HepG2 (cell line): ENCODE results near the gene TLK1. TPM values are rescaled to one million over a fixed set of nuclear protein-coding genes. Genes with fewer than 3 reads are reported as not detected.

Experiments
- ARHGAP35 ChIP-seq: sonication (generic); formaldehyde crosslinking; IDR thresholded peaks from 2 replicates; pipeline ENCODE4 v1.9.0; 2022; ENCODE audit warnings: mild to moderate bottlenecking, inconsistent platforms, moderate library complexity, missing genetic modification reagents, borderline replicate concordance
- GATAD1 ChIP-seq: IDR thresholded peaks from 2 replicates; pipeline ENCODE4 v1.6.1; 2016; ENCODE audit warnings: missing genetic modification reagents, missing compliant biosample characterization
- KLF9 ChIP-seq: IDR thresholded peaks from 2 replicates; pipeline ENCODE4 v1.6.1; 2016; ENCODE audit warnings: low read depth
- KMT2B ChIP-seq: IDR thresholded peaks from 2 replicates; pipeline ENCODE4 v1.6.1; 2016; ENCODE audit warnings: missing genetic modification reagents, missing compliant biosample characterization
- MTA1 ChIP-seq: sonication (generic); formaldehyde crosslinking; IDR thresholded peaks from 2 replicates; pipeline ENCODE4 v1.4.0; 2020; ENCODE audit warnings: missing genetic modification reagents, mild to moderate bottlenecking, borderline replicate concordance
- NFE2L1 ChIP-seq: sonication (generic); formaldehyde crosslinking; IDR thresholded peaks from 2 replicates; pipeline ENCODE4 v1.4.0; 2020; ENCODE audit warnings: missing genetic modification reagents, mild to moderate bottlenecking, borderline replicate concordance
- RFX5 ChIP-seq: IDR thresholded peaks from 2 replicates; pipeline ENCODE4 v1.6.1; 2011; ENCODE audit warnings: low read depth, low read length, improper control_type of control experiment
- SIN3A ChIP-seq: IDR thresholded peaks from 2 replicates; pipeline ENCODE4 v1.6.1; 2011; ENCODE audit warnings: low read depth, mild to moderate bottlenecking, control low read depth, low read length, borderline replicate concordance
- SMAD1 ChIP-seq: sonication (generic); formaldehyde crosslinking; IDR thresholded peaks from 2 replicates; pipeline ENCODE4 v1.4.0; 2020; ENCODE audit warnings: missing genetic modification reagents, low read depth, mild to moderate bottlenecking, borderline replicate concordance
- SRSF9 ChIP-seq: fragments of 200-400 bp; formaldehyde crosslinking; IDR thresholded peaks from 2 replicates; pipeline ENCODE4 v1.6.1; 2018; ENCODE audit warnings: borderline replicate concordance, mild to moderate bottlenecking, low read depth, low read length; ENCODE audit not compliant: insufficient read depth, poor library complexity, severe bottlenecking
- ZBTB34 ChIP-seq: sonication (generic); formaldehyde crosslinking; IDR thresholded peaks from 2 replicates; pipeline ENCODE4 v1.8.0; 2022; ENCODE audit warnings: mild to moderate bottlenecking, missing genetic modification reagents
- ZBTB7B ChIP-seq: sonication (generic); formaldehyde crosslinking; IDR thresholded peaks from 2 replicates; pipeline ENCODE4 v1.4.0; 2020; ENCODE audit warnings: missing genetic modification reagents
- ZKSCAN8 ChIP-seq: IDR thresholded peaks from 2 replicates; pipeline ENCODE4 v1.6.1; 2016; ENCODE audit warnings: borderline replicate concordance, missing genetic modification reagents, missing compliant biosample characterization
- ZNF20 ChIP-seq: sonication (generic); formaldehyde crosslinking; IDR thresholded peaks from 2 replicates; pipeline ENCODE4 v1.4.0; 2020; ENCODE audit warnings: mild to moderate bottlenecking, moderate library complexity, missing genetic modification reagents
- ZNF292 ChIP-seq: sonication (generic); formaldehyde crosslinking; IDR thresholded peaks from 2 replicates; pipeline ENCODE4 v1.8.1; 2022; ENCODE audit warnings: mild to moderate bottlenecking, low read depth, missing genetic modification reagents, borderline replicate concordance
- ZNF556 ChIP-seq: sonication (generic); formaldehyde crosslinking; IDR thresholded peaks from 2 replicates; pipeline ENCODE4 v1.4.0; 2020; ENCODE audit warnings: mild to moderate bottlenecking, missing genetic modification reagents, borderline replicate concordance
- ZNF589 ChIP-seq: sonication (generic); formaldehyde crosslinking; conservative IDR thresholded peaks from 2 replicates; pipeline ENCODE4 v1.8.0; 2022; ENCODE audit warnings: mild to moderate bottlenecking, moderate library complexity, missing genetic modification reagents
- ZNF883 ChIP-seq: sonication (generic); formaldehyde crosslinking; IDR thresholded peaks from 2 replicates; pipeline ENCODE4 v1.5.1; 2020; ENCODE audit warnings: mild to moderate bottlenecking, missing genetic modification reagents; ENCODE audit errors: not compliant biosample characterization
- polyA plus RNA-seq, 8 experiments: library from polyadenylated mRNA; depleted of rRNA in 3 of 8; stranded (reverse) in 7 of 8; unstranded in 1 of 8; fragments of >200 nt; fragmentation: Illumina TruSeq in 4 of 8; extraction: Trizol in 4 of 8; gene quantifications; 2 replicates each; pipeline versions ENCODE4 v1.2.1 to v1.2.3, GENCODE V29; 2011 to 2016; ENCODE audit warnings: low read depth in 4 of 8, missing spikeins in 1 of 8, mixed read lengths in 1 of 8; ENCODE audit not compliant: insufficient read depth in 1 of 8
- total RNA-seq, 5 experiments: library from RNA; depleted of rRNA; stranded (reverse); fragments of >200 nt; fragmentation: Illumina TruSeq; extraction: Trizol; gene quantifications; 2 replicates each; pipeline ENCODE4 v1.2.3, GENCODE V29; 2016; ENCODE audit warnings: low read depth in 1 of 5
- TF ChIP-seq, protein P1 (sequence below): sonication (generic); formaldehyde crosslinking; IDR thresholded peaks from 2 replicates; pipeline ENCODE4 v1.5.0; 2020; ENCODE audit warnings: mild to moderate bottlenecking, missing genetic modification reagents
- TF ChIP-seq, protein P2 (sequence below): sonication (generic); formaldehyde crosslinking; IDR thresholded peaks from 2 replicates; pipeline ENCODE4 v1.4.0; 2020; ENCODE audit warnings: missing genetic modification reagents, borderline replicate concordance

TLK1 gene
- total and polyA plus RNA-seq, 2 of the 13 experiments (the other 11 are each of a cell fraction or from before 2014, with no cell fraction given): 16.8 to 28.7 TPM

- TF ChIP-seq, protein P1, sequence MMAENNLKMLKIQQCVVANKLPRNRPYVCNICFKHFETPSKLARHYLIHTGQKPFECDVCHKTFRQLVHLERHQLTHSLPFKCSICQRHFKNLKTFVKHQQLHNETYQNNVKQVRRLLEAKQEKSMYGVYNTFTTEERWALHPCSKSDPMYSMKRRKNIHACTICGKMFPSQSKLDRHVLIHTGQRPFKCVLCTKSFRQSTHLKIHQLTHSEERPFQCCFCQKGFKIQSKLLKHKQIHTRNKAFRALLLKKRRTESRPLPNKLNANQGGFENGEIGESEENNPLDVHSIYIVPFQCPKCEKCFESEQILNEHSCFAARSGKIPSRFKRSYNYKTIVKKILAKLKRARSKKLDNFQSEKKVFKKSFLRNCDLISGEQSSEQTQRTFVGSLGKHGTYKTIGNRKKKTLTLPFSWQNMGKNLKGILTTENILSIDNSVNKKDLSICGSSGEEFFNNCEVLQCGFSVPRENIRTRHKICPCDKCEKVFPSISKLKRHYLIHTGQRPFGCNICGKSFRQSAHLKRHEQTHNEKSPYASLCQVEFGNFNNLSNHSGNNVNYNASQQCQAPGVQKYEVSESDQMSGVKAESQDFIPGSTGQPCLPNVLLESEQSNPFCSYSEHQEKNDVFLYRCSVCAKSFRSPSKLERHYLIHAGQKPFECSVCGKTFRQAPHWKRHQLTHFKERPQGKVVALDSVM: 0 out of 2 replicates have a peak, but pooled peaks have one; percentile 11
- TF ChIP-seq SIN3A (no peak), ZBTB34 (CRISPR knock-in tag) (0 out of 2 replicates have a peak, but pooled peaks have one; percentile 27), ZNF292 (CRISPR knock-in tag) (no peak), ZNF20 (no peak), ARHGAP35 (CRISPR knock-in tag) (no peak), ZNF556 (CRISPR knock-in tag) (0 out of 2 replicates have a peak, but pooled peaks have one; percentile 33), SRSF9 (no peak), MTA1 (CRISPR knock-in tag) (peak; percentile 56; the same call in 1 of the 2 replicates), KMT2B (CRISPR knock-in tag) (no peak), SMAD1 (CRISPR knock-in tag) (0 out of 2 replicates have a peak, but pooled peaks have one; percentile 39), KLF9 (CRISPR knock-in tag) (no peak), ZNF883 (CRISPR knock-in tag) (no peak), ZKSCAN8 (CRISPR knock-in tag) (no peak), NFE2L1 (peak; percentile 49; the same call in 1 of the 2 replicates), ZBTB7B (CRISPR knock-in tag) (peak; percentile 41; the same call in 1 of the 2 replicates), RFX5 (no peak), ZNF589 (CRISPR knock-in tag) (peak; percentile 87; the same call in 1 of the 2 replicates), GATAD1 (CRISPR knock-in tag) (no peak)
- TF ChIP-seq, protein P2, sequence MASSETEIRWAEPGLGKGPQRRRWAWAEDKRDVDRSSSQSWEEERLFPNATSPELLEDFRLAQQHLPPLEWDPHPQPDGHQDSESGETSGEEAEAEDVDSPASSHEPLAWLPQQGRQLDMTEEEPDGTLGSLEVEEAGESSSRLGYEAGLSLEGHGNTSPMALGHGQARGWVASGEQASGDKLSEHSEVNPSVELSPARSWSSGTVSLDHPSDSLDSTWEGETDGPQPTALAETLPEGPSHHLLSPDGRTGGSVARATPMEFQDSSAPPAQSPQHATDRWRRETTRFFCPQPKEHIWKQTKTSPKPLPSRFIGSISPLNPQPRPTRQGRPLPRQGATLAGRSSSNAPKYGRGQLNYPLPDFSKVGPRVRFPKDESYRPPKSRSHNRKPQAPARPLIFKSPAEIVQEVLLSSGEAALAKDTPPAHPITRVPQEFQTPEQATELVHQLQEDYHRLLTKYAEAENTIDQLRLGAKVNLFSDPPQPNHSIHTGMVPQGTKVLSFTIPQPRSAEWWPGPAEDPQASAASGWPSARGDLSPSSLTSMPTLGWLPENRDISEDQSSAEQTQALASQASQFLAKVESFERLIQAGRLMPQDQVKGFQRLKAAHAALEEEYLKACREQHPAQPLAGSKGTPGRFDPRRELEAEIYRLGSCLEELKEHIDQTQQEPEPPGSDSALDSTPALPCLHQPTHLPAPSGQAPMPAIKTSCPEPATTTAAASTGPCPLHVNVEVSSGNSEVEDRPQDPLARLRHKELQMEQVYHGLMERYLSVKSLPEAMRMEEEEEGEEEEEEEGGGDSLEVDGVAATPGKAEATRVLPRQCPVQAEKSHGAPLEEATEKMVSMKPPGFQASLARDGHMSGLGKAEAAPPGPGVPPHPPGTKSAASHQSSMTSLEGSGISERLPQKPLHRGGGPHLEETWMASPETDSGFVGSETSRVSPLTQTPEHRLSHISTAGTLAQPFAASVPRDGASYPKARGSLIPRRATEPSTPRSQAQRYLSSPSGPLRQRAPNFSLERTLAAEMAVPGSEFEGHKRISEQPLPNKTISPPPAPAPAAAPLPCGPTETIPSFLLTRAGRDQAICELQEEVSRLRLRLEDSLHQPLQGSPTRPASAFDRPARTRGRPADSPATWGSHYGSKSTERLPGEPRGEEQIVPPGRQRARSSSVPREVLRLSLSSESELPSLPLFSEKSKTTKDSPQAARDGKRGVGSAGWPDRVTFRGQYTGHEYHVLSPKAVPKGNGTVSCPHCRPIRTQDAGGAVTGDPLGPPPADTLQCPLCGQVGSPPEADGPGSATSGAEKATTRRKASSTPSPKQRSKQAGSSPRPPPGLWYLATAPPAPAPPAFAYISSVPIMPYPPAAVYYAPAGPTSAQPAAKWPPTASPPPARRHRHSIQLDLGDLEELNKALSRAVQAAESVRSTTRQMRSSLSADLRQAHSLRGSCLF: no peak
Measured at GRCh38 chr2:170975127-170975942, 185.4 kb downstream of the TLK1 start (continued).
